NB4 (cell line): Measurements from ENCODE around the gene ABHD3.

Experiments used
- DNase-seq: peaks from one replicate; pipeline ENCODE4 v3.0.0; 2010; ENCODE audit warnings: low read depth
- H3K4me3 ChIP-seq: one replicate; pipeline ENCODE4 v1.5.1; 2011; ENCODE audit warnings: mild to moderate bottlenecking, low read depth, low read length, moderate library complexity
- MAX ChIP-seq: IDR thresholded peaks from 2 replicates; pipeline ENCODE4 v1.6.1; 2011; ENCODE audit warnings: low read depth, low read length
- MYC ChIP-seq: IDR thresholded peaks from 2 replicates; pipeline ENCODE4 v1.6.1; 2011; ENCODE audit warnings: low read depth, low read length
- POLR2A ChIP-seq: IDR thresholded peaks from 2 replicates; pipeline ENCODE4 v1.6.1; 2011; ENCODE audit warnings: mild to moderate bottlenecking; ENCODE audit not compliant: insufficient read length; ENCODE audit errors: extremely low read depth
- TF ChIP-seq, protein P1 (sequence below): IDR thresholded peaks from one replicate; pipeline ENCODE4 v1.5.1; 2012; ENCODE audit warnings: low read depth, low read length

ABHD3 gene

GRCh38 chr18:21704603-21705364 is at the start of gene ABHD3:
TSS of gene ABHD3 (minus strand) at chr18:21704774. CDS start at chr18:21704665, 109 bp downstream.
- TF ChIP-seq MYC (no peak), MAX (0 out of 2 replicates have a peak, but pooled peaks have one; percentile 3), POLR2A (peak; percentile 83)
- TF ChIP-seq, protein P1, sequence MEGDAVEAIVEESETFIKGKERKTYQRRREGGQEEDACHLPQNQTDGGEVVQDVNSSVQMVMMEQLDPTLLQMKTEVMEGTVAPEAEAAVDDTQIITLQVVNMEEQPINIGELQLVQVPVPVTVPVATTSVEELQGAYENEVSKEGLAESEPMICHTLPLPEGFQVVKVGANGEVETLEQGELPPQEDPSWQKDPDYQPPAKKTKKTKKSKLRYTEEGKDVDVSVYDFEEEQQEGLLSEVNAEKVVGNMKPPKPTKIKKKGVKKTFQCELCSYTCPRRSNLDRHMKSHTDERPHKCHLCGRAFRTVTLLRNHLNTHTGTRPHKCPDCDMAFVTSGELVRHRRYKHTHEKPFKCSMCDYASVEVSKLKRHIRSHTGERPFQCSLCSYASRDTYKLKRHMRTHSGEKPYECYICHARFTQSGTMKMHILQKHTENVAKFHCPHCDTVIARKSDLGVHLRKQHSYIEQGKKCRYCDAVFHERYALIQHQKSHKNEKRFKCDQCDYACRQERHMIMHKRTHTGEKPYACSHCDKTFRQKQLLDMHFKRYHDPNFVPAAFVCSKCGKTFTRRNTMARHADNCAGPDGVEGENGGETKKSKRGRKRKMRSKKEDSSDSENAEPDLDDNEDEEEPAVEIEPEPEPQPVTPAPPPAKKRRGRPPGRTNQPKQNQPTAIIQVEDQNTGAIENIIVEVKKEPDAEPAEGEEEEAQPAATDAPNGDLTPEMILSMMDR, result no peak
- DNase-seq, result peak; percentile 94
- peak within 1 kb of the TSS; percentile 95 for H3K4me3 ChIP-seq

DNA sequence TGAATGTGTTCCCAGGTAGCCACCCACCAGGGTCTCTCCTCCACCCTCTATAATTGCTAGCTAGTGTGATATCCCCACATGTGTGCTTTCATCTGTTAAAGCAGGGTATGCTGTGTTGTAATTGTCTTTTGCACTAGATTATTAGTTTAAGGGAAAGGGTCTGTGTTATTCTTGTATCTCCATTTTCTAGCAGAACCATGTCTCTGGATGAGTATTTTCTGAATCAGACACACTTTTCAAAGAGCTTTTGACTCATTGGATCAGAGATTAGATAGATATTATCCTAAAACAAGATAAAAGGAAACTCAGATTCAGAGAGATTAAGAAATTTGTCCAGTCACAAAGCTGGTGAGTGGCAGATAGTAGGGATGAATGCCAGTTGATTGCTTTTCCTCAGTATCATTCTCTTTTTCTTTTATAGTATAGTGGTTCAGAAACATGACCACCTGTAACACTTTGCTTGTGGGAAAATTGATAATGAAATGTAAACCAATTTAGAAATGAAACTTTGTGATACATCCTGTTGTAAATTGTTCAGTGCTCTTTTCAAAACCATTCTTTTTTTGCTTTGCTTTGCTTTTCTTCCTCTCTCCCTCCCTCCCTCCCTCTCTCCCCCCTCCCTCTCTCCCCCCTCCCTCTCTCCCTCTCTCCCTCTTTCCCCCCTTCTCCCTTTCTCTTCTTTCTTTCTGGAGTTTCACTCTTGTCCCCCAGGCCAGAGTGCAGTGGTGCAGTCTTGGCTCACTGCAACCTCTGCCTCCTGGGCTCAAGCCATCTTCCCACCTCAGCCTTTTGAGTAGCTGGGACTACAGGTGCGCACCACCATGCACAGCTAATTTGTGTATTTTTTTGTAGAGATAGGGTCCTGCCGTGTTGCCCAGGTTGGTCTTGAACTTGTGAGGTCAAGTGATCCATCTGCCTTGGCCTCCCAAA is 43.5 kb upstream of the ABHD3 start:
- no peak overlapping the region for H3K4me3 ChIP-seq
- no peak for DNase-seq
- TF ChIP-seq POLR2A (no peak), MYC (no peak), MAX (no peak)
- TF ChIP-seq, protein P1, result no peak

- H3K4me3 ChIP-seq, result no peak overlapping the region
- no peak for DNase-seq
- TF ChIP-seq, protein P1, result no peak
- TF ChIP-seq MAX, result no peak
- TF ChIP-seq POLR2A, result no peak
- no peak for TF ChIP-seq MYC
These were observed 42.7 kb upstream of the ABHD3 start for GRCh38 chr18:21747268-21747667.

DNA sequence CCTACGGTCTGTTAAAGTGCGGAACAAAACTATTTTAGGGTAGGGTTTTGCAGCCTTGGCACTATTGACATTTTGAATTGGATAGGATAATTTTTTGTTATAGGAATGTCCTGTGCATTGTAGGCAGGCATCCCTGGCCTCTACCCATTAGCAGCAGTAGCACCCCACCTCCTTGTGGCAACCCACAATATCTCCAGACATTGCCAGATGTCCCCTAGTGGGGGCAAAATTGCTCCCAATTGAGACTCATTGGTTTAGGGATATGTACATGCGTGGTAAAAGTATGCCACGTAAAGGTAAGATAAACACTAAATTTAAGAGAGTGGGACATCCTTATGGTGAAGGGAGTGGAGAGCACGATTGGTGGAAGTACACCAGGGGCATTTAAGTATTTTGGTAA is 40.7 kb upstream of the ABHD3 start:
- TF ChIP-seq MAX (no peak), MYC (no peak), POLR2A (no peak)
- TF ChIP-seq, protein P1, result no peak
- peak; percentile 32 for DNase-seq
- H3K4me3 ChIP-seq, result no peak overlapping the region

DNA sequence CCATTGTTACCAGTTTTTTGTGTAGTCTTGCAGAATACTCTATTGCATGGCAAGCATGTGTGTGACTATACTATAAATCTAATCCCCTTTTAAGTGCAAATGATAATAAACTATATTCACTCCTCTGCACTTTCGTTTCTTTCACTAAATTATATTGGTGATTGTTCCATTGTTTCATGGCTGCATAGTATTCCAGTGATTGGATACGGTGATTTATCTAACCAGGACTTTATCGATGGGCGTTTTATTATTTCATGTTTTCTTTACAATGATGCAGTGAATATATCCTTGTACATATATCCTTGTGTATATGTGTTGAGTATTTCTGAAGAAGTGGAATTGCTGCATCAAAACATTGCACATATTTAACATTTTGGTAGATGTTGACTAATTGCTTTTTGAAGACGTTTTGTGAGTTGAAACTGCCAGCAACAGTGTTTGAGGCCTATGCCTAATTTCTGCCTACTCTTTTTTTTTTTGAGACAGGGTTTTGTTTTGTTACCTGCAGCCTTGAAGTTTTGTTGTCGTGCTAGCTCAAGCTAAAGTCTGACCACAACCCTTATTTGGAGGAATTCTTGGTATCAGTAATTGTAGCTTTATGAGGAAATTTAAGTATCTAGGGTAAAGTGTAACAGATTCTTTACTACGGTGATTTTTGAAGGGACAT is 38.7 kb upstream of the ABHD3 start:
- no peak for DNase-seq
- H3K4me3 ChIP-seq, result peak overlapping the region; percentile 74
- TF ChIP-seq POLR2A (no peak), MYC (no peak), MAX (no peak)
- TF ChIP-seq, protein P1, result no peak
